WTC11 (cell line): ENCODE results near the gene UCKL1.

Experiments used
- FOXP1 ChIP-seq: sonication (generic); formaldehyde crosslinking; IDR thresholded peaks from 2 replicates; pipeline ENCODE4 v1.8.0; 2022; ENCODE audit warnings: missing genetic modification reagents, mild to moderate bottlenecking, moderate library complexity, borderline replicate concordance
- GABPB1 ChIP-seq: sonication (generic); formaldehyde crosslinking; IDR thresholded peaks from 2 replicates; pipeline ENCODE4 v1.8.1; 2023; ENCODE audit warnings: mild to moderate bottlenecking, missing genetic modification reagents
- HMGA2 ChIP-seq: fragments of 250-450 bp; sonication (Bioruptor Pico); IDR thresholded peaks from 2 replicates; pipeline ENCODE4 v1.4.0; 2021; ENCODE audit warnings: mild to moderate bottlenecking, moderate library complexity
- NR2C2 ChIP-seq: sonication (generic); formaldehyde crosslinking; IDR thresholded peaks from 2 replicates; pipeline ENCODE4 v1.8.0; 2022; ENCODE audit warnings: mild to moderate bottlenecking, missing genetic modification reagents
- NR3C1 ChIP-seq: sonication (generic); formaldehyde crosslinking; conservative IDR thresholded peaks from 2 replicates; pipeline ENCODE4 v1.8.1; 2023; ENCODE audit warnings: low read depth, mild to moderate bottlenecking, missing genetic modification reagents
- TP53 ChIP-seq: sonication (generic); formaldehyde crosslinking; IDR thresholded peaks from 2 replicates; pipeline ENCODE4 v1.8.1; 2023; ENCODE audit warnings: mild to moderate bottlenecking, missing genetic modification reagents
- ZBTB21 ChIP-seq: sonication (generic); formaldehyde crosslinking; IDR thresholded peaks from 2 replicates; pipeline ENCODE4 v1.8.1; 2023; ENCODE audit warnings: mild to moderate bottlenecking, missing genetic modification reagents, borderline replicate concordance
- ZNF121 ChIP-seq: sonication (generic); formaldehyde crosslinking; IDR thresholded peaks from 2 replicates; pipeline ENCODE4 v1.8.0; 2023; ENCODE audit warnings: missing genetic modification reagents
- ZNF138 ChIP-seq: sonication (generic); formaldehyde crosslinking; conservative IDR thresholded peaks from 2 replicates; pipeline ENCODE4 v1.8.1; 2022; ENCODE audit warnings: mild to moderate bottlenecking, moderate library complexity, missing genetic modification reagents
- ZNF396 ChIP-seq: fragments of 250-450 bp; sonication (Bioruptor Pico); IDR thresholded peaks from 2 replicates; pipeline ENCODE4 v1.8.0; 2021; ENCODE audit warnings: mild to moderate bottlenecking, moderate library complexity, borderline replicate concordance
- TF ChIP-seq, protein P1 (sequence below): fragments of 200-600 bp; IDR thresholded peaks from 2 replicates; pipeline ENCODE4 v1.8.0; 2022; ENCODE audit warnings: antibody characterized with exemption
- TF ChIP-seq, protein P2 (sequence below): sonication (generic); formaldehyde crosslinking; IDR thresholded peaks from 2 replicates; pipeline ENCODE4 v1.8.0; 2022; ENCODE audit warnings: mild to moderate bottlenecking, missing genetic modification reagents
- TF ChIP-seq, protein P3 (sequence below): sonication (generic); formaldehyde crosslinking; IDR thresholded peaks from 2 replicates; pipeline ENCODE4 v1.8.1; 2023; ENCODE audit warnings: mild to moderate bottlenecking, missing genetic modification reagents, moderate library complexity

DNA sequence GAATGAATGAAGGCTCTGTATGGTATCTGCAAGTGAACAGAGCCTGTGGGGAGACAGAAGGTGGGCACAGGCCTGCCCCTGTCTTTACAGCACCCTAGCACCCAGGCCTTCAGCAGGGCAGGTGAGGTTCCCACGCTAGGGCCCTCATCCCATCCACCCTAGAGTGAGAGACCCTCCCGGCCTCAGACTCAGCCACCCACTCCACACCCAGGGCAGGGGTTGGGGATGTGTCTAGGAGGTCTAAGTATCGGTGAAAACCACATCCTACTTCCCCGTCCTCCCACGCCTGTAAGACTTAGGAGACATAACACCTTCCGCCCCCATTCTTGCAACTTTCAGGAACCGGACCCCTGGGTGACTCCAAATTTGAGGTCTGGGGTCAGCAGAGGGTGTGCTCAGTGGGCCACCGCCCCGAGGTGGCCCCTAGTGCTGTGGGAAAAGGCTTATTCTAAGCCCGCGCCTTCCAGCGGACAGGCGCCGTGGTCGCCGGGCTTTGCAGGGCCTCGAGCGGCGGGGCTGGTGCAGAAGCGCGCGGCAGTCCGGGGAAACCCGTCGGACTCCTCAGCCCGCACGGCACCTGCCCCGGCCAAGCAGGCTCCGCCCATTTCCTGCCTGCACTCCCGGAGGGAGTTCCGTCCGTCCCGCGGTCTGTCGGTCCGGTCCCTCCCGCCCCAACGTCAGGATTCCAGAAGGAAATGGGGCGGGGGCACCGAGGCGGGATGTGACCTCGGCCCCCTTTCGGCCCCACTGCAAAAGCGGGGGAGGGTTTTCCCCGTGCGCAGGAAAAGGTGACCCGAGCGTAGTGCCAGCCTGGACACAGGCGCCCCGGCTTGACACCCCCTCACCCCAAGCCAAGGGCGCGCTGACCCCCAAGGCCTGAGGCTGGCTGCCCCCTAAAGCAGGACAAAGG is 22.4 kb upstream of the UCKL1 start:
- TF ChIP-seq ZNF396 (CRISPR knock-in tag) (no peak), GABPB1 (peak; percentile 61; the same call in 1 of the 2 replicates), ZNF138 (CRISPR knock-in tag) (no peak; the same call in 1 of the 2 replicates), ZNF121 (CRISPR knock-in tag) (peak; percentile 96), FOXP1 (0 out of 2 replicates have a peak, but pooled peaks have one; percentile 54), TP53 (CRISPR knock-in tag) (no peak), ZBTB21 (CRISPR knock-in tag) (peak; percentile 73; the same call in 1 of the 2 replicates), NR2C2 (CRISPR knock-in tag) (no peak), NR3C1 (CRISPR knock-in tag) (no peak), HMGA2 (CRISPR knock-in tag) (no peak)
- TF ChIP-seq, protein P1, sequence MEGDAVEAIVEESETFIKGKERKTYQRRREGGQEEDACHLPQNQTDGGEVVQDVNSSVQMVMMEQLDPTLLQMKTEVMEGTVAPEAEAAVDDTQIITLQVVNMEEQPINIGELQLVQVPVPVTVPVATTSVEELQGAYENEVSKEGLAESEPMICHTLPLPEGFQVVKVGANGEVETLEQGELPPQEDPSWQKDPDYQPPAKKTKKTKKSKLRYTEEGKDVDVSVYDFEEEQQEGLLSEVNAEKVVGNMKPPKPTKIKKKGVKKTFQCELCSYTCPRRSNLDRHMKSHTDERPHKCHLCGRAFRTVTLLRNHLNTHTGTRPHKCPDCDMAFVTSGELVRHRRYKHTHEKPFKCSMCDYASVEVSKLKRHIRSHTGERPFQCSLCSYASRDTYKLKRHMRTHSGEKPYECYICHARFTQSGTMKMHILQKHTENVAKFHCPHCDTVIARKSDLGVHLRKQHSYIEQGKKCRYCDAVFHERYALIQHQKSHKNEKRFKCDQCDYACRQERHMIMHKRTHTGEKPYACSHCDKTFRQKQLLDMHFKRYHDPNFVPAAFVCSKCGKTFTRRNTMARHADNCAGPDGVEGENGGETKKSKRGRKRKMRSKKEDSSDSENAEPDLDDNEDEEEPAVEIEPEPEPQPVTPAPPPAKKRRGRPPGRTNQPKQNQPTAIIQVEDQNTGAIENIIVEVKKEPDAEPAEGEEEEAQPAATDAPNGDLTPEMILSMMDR = no peak
- TF ChIP-seq, protein P2, sequence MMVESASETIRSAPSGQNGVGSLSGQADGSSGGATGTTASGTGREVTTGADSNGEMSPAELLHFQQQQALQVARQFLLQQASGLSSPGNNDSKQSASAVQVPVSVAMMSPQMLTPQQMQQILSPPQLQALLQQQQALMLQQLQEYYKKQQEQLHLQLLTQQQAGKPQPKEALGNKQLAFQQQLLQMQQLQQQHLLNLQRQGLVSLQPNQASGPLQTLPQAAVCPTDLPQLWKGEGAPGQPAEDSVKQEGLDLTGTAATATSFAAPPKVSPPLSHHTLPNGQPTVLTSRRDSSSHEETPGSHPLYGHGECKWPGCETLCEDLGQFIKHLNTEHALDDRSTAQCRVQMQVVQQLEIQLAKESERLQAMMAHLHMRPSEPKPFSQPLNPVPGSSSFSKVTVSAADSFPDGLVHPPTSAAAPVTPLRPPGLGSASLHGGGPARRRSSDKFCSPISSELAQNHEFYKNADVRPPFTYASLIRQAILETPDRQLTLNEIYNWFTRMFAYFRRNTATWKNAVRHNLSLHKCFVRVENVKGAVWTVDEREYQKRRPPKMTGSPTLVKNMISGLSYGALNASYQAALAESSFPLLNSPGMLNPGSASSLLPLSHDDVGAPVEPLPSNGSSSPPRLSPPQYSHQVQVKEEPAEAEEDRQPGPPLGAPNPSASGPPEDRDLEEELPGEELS (CRISPR knock-in tag) = no peak
- TF ChIP-seq, protein P3, sequence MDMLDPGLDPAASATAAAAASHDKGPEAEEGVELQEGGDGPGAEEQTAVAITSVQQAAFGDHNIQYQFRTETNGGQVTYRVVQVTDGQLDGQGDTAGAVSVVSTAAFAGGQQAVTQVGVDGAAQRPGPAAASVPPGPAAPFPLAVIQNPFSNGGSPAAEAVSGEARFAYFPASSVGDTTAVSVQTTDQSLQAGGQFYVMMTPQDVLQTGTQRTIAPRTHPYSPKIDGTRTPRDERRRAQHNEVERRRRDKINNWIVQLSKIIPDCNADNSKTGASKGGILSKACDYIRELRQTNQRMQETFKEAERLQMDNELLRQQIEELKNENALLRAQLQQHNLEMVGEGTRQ = peak; percentile 36; the same call in 1 of the 2 replicates
